ENCODE data around the gene KDM4B.
"Not testable (repeated sequence)": the region's sequence is repeated elsewhere in the genome, so short reads cannot be mapped to it uniquely, and the experiment has no call there.

KDM4B gene

GRCh38 chr19:5171711-5172110 is 202.8 kb downstream of the KDM4B start:
- DNase-seq (ENCODE audit: low read depth in 2 of 2), result no peak

GRCh38 chr19:5172859-5173630 is 204.1 kb downstream of the KDM4B start:
- DNase-seq (ENCODE audit: low read depth in 2 of 2), result no peak

DNA sequence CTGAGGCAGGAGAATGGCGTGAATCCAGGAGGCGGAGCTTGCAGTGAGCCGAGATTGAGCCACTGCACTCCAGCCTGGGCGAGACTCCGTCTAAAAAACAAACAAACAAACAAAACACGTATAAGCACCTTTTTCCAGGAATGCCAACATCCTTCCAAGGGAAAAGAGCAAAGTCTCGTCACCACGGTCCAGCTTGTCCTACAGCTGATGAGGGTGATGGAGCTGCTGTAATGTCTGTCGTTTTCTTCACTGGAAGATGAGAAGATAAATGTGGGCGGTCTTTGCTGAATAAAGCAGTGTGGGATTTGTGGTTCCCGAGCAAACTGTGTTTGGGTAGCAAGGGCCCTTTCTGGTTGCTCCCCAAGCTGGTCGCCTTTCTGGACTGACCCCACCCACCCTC is 205.1 kb downstream of the KDM4B start:
- no peak for DNase-seq (ENCODE audit: low read depth in 2 of 2)

DNA sequence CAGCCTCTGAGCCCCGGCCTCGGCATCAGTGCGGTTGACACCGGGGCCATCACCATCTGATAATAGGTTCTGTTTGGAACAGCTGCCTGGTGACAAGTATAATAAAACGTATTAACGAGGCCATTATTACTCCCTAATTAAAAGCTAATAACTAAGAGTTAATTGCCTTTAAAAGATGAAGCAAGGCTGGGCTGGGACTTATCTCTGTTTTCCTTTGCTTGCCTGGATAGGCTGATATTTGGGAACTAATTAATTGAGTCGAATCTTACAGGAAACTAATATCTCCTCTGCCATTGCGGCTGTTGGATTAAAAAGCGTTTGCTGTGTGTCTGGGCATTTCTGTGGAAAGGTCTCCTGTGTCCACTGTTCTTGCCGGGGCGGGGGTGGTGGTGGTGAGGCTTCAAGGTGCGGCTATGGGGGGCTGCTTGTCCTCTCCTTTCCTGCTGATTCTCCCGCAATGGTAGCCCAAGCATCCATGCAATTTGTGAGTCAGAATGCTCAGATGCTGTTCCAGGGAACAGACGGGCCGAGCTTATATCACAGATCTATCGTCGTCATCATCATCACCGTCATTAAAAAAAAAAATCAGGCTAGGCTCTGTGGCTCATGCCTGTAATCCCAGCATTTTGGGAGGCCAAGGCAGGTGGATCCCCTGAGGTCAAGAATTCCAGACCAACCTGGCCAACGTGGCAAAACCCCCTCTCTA is 209.0 kb downstream of the KDM4B start:
- no peak for DNase-seq (ENCODE audit: low read depth in 2 of 2)

GRCh38 chr19:5178841-5179240 is 209.9 kb downstream of the KDM4B start:
- no peak for DNase-seq (ENCODE audit: low read depth in 2 of 2)

- no peak for DNase-seq (ENCODE audit: low read depth in 2 of 2)
Observed at GRCh38 chr19:5179256-5179655, 210.3 kb downstream of the KDM4B start.

DNA sequence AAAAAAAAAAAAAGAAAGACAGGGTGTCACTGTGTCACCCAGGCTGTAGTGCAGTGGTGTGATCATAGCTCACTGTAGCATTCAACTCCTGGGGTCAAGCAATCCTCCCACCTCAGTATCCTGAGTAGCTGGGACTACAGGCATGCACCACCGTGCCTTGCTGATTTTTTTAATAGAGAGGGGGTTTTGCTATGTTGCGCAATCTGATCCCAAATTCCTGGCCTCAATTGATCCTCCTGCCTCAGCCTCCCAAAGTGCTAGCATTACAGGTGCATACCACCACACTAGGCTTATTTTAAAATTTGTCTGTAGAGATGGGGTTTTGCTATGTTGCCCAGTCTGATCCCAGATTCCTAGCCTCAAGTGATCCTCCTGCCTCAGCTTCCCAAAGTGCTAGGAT is 212.4 kb downstream of the KDM4B start:
- DNase-seq (ENCODE audit: low read depth in 2 of 2), result no peak

GRCh38 chr19:5182751-5183150 is 213.8 kb downstream of the KDM4B start:
- no peak for DNase-seq (ENCODE audit: low read depth in 2 of 2)

GRCh38 chr19:5183616-5184015 is 214.7 kb downstream of the KDM4B start:
- DNase-seq (ENCODE audit: low read depth in 2 of 2), result no peak

GRCh38 chr19:5184930-5185329 is 216.0 kb downstream of the KDM4B start:
- DNase-seq (ENCODE audit: low read depth in 2 of 2), result no peak

DNA sequence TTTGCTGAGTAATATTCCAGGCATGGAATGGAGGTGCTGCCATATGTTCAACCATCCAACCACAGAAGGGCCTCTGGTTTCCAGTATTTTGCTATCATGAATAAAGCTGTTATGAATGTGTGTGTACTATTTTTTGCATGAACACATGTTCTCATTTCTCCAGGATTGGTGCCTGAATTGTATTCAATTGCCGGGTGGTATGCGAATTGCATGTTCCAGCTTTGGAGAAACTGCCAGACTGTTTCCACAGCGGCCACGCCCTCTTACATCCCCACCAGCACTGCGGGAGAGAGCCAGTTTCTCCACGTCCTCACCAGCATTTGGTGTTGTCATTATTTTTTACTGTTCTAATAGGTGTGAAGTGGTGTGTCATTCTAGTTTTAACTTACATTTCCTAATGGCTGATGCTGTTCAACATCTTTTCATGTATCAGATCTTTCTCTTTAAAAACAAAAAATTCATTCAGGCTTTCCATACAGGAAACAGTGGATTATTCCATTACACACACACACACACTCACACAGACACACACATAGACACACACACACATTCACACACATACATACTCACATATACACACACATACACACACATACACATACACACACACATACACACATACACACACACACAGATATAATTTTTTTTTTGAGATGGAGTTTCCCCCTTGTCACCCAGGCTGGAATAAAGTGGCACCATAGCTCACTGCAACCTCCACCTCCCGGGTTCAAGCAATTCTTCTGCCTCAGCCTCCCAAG is 217.6 kb downstream of the KDM4B start:
- DNase-seq (ENCODE audit: low read depth in 2 of 2), result no peak

DNA sequence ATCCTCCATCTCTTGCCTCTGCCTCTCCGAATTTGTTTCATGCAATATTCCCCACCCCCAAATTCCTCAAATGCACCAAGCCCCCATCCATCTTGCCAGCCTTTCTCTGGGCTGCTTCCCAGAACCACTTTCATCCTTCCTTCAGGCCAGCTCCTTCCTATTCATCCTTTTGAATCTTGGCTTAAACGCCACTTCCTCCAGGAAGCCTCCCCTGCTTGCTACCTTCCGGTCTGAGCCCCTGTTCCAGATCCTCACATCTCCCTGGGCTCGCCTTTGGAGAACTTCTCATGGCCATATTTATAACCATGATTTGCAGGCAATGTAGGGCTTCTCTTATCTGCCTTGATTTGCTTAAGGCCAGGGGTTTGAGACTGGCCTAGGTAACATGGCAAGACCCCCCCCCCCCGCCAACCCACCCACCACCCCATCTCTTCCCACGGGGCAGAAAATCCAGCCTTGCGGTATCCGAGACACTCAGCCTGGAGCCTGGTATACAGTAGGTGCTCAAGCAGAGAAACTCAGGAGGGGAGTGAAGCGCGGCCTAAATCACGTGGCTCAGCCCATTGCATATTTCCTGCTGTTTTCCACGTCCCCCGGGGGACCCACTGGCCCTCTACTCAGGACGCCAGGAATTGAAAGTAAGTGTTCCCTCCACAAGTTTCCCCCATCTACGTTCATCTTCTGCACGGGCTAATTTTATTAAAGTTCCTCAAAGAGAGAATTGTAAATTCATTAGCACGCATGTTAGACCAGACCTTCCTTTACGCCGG is 219.8 kb downstream of the KDM4B start:
- DNase-seq (ENCODE audit: low read depth in 2 of 2), result no peak

DNA sequence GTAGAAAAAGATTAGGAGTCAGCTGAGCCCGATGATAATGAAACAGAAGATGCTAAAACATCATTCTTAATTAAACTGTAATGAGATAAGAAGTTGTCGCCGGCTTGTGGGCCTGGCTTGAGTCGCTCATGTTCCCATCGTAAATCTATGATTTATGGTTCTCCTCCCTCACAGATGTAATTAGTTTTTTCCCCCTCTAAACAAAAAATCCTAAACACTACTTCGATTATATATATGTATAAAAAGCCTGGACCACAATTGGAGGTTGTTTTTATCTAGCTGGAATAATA is 220.3 kb downstream of the KDM4B start:
- DNase-seq (ENCODE audit: low read depth in 2 of 2), result no peak

- no peak for DNase-seq (ENCODE audit: low read depth in 2 of 2)
Observed at GRCh38 chr19:5191091-5191490, 222.2 kb downstream of the KDM4B start.

GRCh38 chr19:5192568-5192967 is 223.7 kb downstream of the KDM4B start:
- no peak for DNase-seq (ENCODE audit: low read depth in 2 of 2)

- DNase-seq (ENCODE audit: low read depth in 2 of 2), result no peak
Observed at GRCh38 chr19:5193192-5193591, 224.3 kb downstream of the KDM4B start.

- DNase-seq (ENCODE audit: low read depth in 2 of 2), result no peak
Observed at GRCh38 chr19:5194641-5195040, 225.7 kb downstream of the KDM4B start.

- not testable (repeated sequence) for DNase-seq (ENCODE audit: low read depth in 2 of 2)
Observed at GRCh38 chr19:5195587-5195986, 226.7 kb downstream of the KDM4B start.

DNA sequence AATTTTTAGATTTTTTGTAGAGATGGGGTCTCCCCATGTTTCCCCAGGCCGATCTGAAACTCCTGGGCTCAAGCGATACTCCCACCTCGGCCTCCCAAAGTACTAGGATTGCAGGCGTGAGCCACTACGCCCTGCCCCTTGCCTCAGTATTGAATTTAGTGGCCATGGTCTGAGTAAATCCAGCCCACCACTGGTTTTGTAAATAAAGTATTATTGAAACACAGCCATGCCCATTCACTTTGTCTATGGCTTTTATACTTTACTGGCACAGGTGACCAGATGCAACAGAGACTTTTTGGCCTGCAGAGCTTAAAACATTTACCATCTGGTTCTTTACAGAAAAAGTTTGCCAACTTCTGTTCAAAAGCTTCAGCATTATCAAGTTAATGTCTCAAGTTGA is 227.9 kb downstream of the KDM4B start:
- DNase-seq (ENCODE audit: low read depth in 2 of 2), result no peak

DNA sequence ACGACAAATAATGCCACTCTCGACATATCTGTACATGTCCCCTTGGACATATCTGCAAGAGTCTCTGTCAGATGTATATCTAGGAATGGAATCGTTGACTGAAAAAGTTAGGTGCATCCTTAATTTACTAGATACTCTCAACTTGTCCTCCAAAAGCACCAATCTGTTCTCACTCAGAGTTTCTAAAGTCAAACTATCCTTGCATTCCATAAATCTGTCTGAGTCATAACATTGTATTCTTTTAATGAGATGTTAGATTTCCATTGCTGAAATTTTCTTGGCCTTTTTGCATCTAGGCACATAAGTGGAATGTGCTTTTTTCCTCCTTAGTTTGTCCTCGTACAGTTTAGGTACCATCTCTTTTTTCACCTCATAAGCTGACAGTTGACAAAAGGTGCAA is 231.9 kb downstream of the KDM4B start:
- no peak for DNase-seq (ENCODE audit: low read depth in 2 of 2)

- no peak for DNase-seq (ENCODE audit: low read depth in 2 of 2)
Observed at GRCh38 chr19:5202553-5202952, 233.6 kb downstream of the KDM4B start.

All from stimulated activated CD8-positive, alpha-beta memory T cell treated with anti-CD3 and anti-CD28 coated beads, Interleukin-15, amount 100 ng/mL, for 48 hours (primary cell).